Smooth muscle cell (in vitro differentiated cells): ENCODE measurements around the gene RPL28. TPM values are rescaled to one million over a fixed set of nuclear protein-coding genes. Genes with fewer than 3 reads are reported as not detected.

Experiments used
- DNase-seq: peaks from one replicate; lab custom pipeline; 2025; ENCODE audit not compliant: unreplicated experiment; lab: John Stamatoyannopoulos, UW
- H2AFZ ChIP-seq: fragments of 200-600 bp; sonication (generic); 2 replicates; pipeline ENCODE4 v1.6.0; 2016; ENCODE audit warnings: antibody characterized with exemption, low read depth, mild to moderate bottlenecking
- H3F3A ChIP-seq: fragments of 200-600 bp; sonication (generic); 2 replicates; pipeline ENCODE4 v1.6.0; 2017; ENCODE audit warnings: antibody characterized with exemption, low read depth
- H3K27ac ChIP-seq: fragments of 200-600 bp; sonication (generic); 2 replicates; pipeline ENCODE4 v1.5.1; 2016; ENCODE audit warnings: low read depth, mild to moderate bottlenecking
- H3K27me3 ChIP-seq: fragments of 200-600 bp; sonication (generic); 2 replicates; pipeline ENCODE4 v1.6.1; 2016; ENCODE audit warnings: low read depth, mild to moderate bottlenecking
- H3K36me3 ChIP-seq: fragments of 200-600 bp; sonication (generic); 2 replicates; pipeline ENCODE4 v1.5.1; 2016; ENCODE audit warnings: low read depth
- H3K4me1 ChIP-seq: fragments of 200-600 bp; sonication (generic); 2 replicates; pipeline ENCODE4 v1.5.1; 2016; ENCODE audit warnings: low read depth
- H3K4me2 ChIP-seq: fragments of 200-600 bp; sonication (generic); 2 replicates; pipeline ENCODE4 v1.6.0; 2016; ENCODE audit warnings: mild to moderate bottlenecking
- H3K4me3 ChIP-seq: fragments of 200-600 bp; sonication (generic); 2 replicates; pipeline ENCODE4 v1.5.1; 2016; ENCODE audit warnings: mild to moderate bottlenecking
- H3K79me2 ChIP-seq: fragments of 200-600 bp; sonication (generic); 2 replicates; pipeline ENCODE4 v1.6.0; 2016; ENCODE audit warnings: low read depth, mild to moderate bottlenecking
- H3K9ac ChIP-seq: fragments of 200-600 bp; sonication (generic); 2 replicates; pipeline ENCODE4 v1.6.0; 2016; ENCODE audit warnings: low read depth
- H3K9me3 ChIP-seq: fragments of 200-600 bp; sonication (generic); replicated peaks from 2 replicates; pipeline ENCODE4 v1.5.1; 2016; ENCODE audit warnings: low read depth
- H4K20me1 ChIP-seq: fragments of 200-600 bp; sonication (generic); 2 replicates; pipeline ENCODE4 v1.6.0; 2016; ENCODE audit warnings: low read depth
- CTCF ChIP-seq: fragments of 200-600 bp; sonication (generic); IDR thresholded peaks from 2 replicates; pipeline ENCODE4 v1.5.1; 2017; ENCODE audit warnings: borderline replicate concordance, mild to moderate bottlenecking, antibody characterized with exemption; ENCODE audit not compliant: insufficient read depth, poor library complexity, severe bottlenecking
- WGBS: methylation state at CpG from one replicate; pipeline ENCODE4 v1.1.7; 2016; ENCODE audit warnings: low lambda C conversion rate; 5-methylcytosine and 5-hydroxymethylcytosine counted together
- polyA plus RNA-seq: library from polyadenylated mRNA; unstranded; fragments of >200 nt; fragmentation: Nextera tagmentation; extraction: Ambion mirVana; gene quantifications from 2 replicates; pipeline ENCODE4 v1.2.1, GENCODE V29; 2016
- total RNA-seq: library from RNA; depleted of rRNA; stranded (reverse); fragments of >200 nt; gene quantifications from 2 replicates; pipeline ENCODE4 v1.2.3, GENCODE V29; 2014

The RPL28 gene
- total and polyA plus RNA-seq, 2 experiments from 2014 or later = 515 to 1,108 TPM

DNA sequence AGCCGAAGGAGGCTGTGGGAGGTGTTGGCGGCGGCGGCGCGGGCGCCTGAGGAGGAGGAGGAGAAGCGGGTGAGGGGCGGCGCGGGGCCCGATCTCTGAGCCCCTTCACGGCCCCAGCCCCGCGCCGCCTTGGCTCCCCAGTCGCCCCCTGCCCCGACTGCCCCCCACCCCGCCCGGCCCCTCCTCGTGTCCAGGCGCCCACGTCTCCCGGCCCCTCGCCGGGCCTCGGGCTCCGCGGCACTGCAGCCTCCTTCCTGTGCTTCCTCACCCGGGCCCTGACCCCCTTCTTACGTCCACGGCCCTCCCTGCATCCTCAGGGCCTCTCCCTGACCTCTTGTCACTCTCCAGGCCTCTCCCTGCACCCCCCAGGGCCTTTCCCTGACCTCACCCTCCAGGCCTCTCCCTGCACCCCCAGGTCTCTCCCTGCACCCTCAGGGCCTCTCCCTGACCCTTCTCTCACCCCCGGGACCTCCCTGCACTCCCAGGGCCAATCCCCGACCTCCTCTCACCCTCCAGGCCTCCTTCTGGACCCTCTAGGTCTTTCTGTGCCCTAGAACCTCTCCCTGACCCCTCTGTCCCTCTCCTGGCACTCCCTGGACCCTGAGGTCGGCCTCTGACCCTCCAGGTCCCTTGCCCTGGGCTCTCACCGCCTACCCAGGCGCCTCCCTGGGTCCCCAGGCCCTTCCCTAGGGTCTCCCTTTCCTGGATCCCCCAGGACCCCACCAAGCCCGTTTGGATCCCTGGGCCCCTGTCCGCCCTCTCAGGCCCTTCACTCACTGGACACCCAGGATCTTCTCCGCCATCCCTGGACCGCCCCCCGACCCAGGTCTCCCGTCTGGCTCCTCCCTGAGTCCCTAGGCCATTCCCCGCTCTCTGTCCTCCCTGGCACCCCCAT is 45.6 kb upstream of the RPL28 start:
- no peak overlapping the region for H2AFZ ChIP-seq
- TF ChIP-seq CTCF = no peak
- peak overlapping the region; percentile 69 for H3K4me3 ChIP-seq
- 13% methylated on average over 8 of the region's 44 CpGs for WGBS
- H3K79me2 ChIP-seq = peaks cover 15% of the 10 kb centered on the region
- peaks cover 8% of the 10 kb centered on the region for H3K4me1 ChIP-seq
- no peaks in the 10 kb centered on the region for H3K9me3 ChIP-seq
- peak overlapping the region; percentile 87 for H3K9ac ChIP-seq
- no peak for DNase-seq
- peak overlapping the region; percentile 77 for H3K27ac ChIP-seq
- H3K4me2 ChIP-seq = peak overlapping the region; percentile 99
- no peaks in the 10 kb centered on the region for H3K27me3 ChIP-seq
- peaks cover 12% of the 10 kb centered on the region for H4K20me1 ChIP-seq
- no peaks in the 10 kb centered on the region for H3F3A ChIP-seq
- H3K36me3 ChIP-seq = no peaks in the 10 kb centered on the region

GRCh38 chr19:55340784-55341147 is 45.0 kb upstream of the RPL28 start:
- peaks cover 15% of the 10 kb centered on the region for H3K79me2 ChIP-seq
- H3F3A ChIP-seq = no peaks in the 10 kb centered on the region
- no peaks in the 10 kb centered on the region for H3K27me3 ChIP-seq
- no peak for DNase-seq
- H2AFZ ChIP-seq = no peak overlapping the region
- peak overlapping the region; percentile 77 for H3K27ac ChIP-seq
- peak overlapping the region; percentile 99 for H3K4me2 ChIP-seq
- H3K9ac ChIP-seq = peak overlapping the region; percentile 87
- no peak for TF ChIP-seq CTCF
- peaks cover 8% of the 10 kb centered on the region for H3K4me1 ChIP-seq
- WGBS = 1% methylated on average over 13 of the region's 24 CpGs
- peaks cover 12% of the 10 kb centered on the region for H4K20me1 ChIP-seq
- peak overlapping the region; percentile 69 for H3K4me3 ChIP-seq
- H3K9me3 ChIP-seq = no peaks in the 10 kb centered on the region
- no peaks in the 10 kb centered on the region for H3K36me3 ChIP-seq

DNA sequence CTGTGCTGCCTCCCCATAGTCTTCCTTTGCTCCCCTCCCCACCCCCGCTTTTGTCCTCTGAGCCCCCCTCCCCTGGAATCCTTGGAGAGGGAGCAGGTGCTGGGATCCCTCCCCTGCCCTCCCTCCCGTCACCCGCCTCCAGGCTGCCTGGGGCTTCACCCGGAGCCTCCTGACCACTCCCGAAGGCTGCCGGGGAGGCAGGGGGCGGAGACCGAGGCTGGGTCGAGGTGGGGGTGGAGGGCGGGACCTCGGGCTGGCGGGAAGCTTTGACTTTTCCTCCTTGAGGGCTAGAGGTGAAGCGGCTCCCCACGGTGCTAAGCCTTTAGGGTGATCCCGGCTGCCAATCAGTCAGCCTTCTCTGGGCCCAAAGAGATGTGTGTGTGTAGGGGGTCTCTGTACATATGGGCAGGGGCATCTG is 44.6 kb upstream of the RPL28 start:
- Histone ChIP-seq H3K9me3 (no peaks in the 10 kb centered on the region), H3K36me3 (no peaks in the 10 kb centered on the region), H4K20me1 (peaks cover 12% of the 10 kb centered on the region), H3F3A (no peaks in the 10 kb centered on the region), H3K4me1 (peaks cover 8% of the 10 kb centered on the region), H3K27me3 (no peaks in the 10 kb centered on the region), H3K27ac (peak overlapping the region; percentile 77), H3K9ac (peak overlapping the region; percentile 87), H3K4me2 (peak overlapping the region; percentile 99), H2AFZ (no peak overlapping the region), H3K79me2 (peaks cover 15% of the 10 kb centered on the region), H3K4me3 (peak overlapping the region; percentile 69)
- no peak for DNase-seq
- TF ChIP-seq CTCF = no peak
- WGBS = 11% methylated on average over 3 of the region's 15 CpGs
